Measurements from ENCODE around the gene KMT5C.

KMT5C gene

GRCh38 chr19:55377356-55378131, 37.9 kb downstream of the KMT5C start:
- 11 to 12% methylated on average over 43 of the region's 43 CpGs for WGBS, 2 experiments
- peaks cover 54% of the 10 kb centered on the region for H3K27me3 ChIP-seq (ENCODE audit: control insufficient read depth, insufficient read depth, low read length, poor library complexity, severe bottlenecking)
- H3K27ac ChIP-seq (ENCODE audit: insufficient read depth, low read depth, low read length, poor library complexity, severe bottlenecking) = no peak overlapping the region
- peak overlapping the region; percentile 8 for H3K4me3 ChIP-seq (ENCODE audit: insufficient read depth, low read depth, low read length)
- H3K9me3 ChIP-seq (ENCODE audit: control insufficient read depth, low read length) = no peaks in the 10 kb centered on the region
- peaks cover 47% of the 10 kb centered on the region for H3K4me1 ChIP-seq (ENCODE audit: control insufficient read depth, insufficient read depth, low read length)
- no peaks in the 10 kb centered on the region for H3K36me3 ChIP-seq (ENCODE audit: control insufficient read depth, insufficient read depth, low read length)

DNA sequence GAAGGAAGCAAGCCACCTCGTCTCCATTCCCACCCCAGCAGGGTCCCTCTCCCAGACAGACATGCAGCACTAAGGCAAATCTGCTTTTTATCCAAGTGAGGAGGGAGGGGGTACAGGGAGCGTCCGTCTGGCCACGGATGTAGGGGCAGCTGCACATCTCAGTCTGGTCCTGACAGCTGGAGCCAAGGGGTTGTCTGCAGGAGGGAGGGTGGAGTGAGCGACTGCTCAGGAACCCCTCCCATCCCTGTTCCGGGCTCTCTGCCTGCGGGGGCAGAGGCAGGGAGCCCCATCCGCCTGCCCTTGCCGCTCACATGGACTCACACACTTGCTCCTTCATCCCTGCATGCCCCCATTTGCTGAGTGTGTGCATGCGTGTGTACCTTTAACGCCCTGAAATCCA, 39.5 kb downstream of the KMT5C start:
- Histone ChIP-seq H3K36me3 (ENCODE audit: control insufficient read depth, insufficient read depth, low read length) (no peaks in the 10 kb centered on the region), H3K4me3 (ENCODE audit: insufficient read depth, low read depth, low read length) (no peak overlapping the region), H3K9me3 (ENCODE audit: control insufficient read depth, low read length) (no peaks in the 10 kb centered on the region), H3K4me1 (ENCODE audit: control insufficient read depth, insufficient read depth, low read length) (peaks cover 36% of the 10 kb centered on the region), H3K27ac (ENCODE audit: insufficient read depth, low read depth, low read length, poor library complexity, severe bottlenecking) (no peak overlapping the region), H3K27me3 (ENCODE audit: control insufficient read depth, insufficient read depth, low read length, poor library complexity, severe bottlenecking) (peaks cover 46% of the 10 kb centered on the region)
- WGBS, 2 experiments = 67 to 68% methylated on average over 11 of the region's 11 CpGs

- Histone ChIP-seq H3K27ac (ENCODE audit: insufficient read depth, low read depth, low read length, poor library complexity, severe bottlenecking) (no peak overlapping the region), H3K9me3 (ENCODE audit: control insufficient read depth, low read length) (no peaks in the 10 kb centered on the region), H3K4me3 (ENCODE audit: insufficient read depth, low read depth, low read length) (no peak overlapping the region), H3K36me3 (ENCODE audit: control insufficient read depth, insufficient read depth, low read length) (peaks cover 2% of the 10 kb centered on the region), H3K4me1 (ENCODE audit: control insufficient read depth, insufficient read depth, low read length) (peaks cover 26% of the 10 kb centered on the region), H3K27me3 (ENCODE audit: control insufficient read depth, insufficient read depth, low read length, poor library complexity, severe bottlenecking) (peaks cover 35% of the 10 kb centered on the region)
- WGBS, 2 experiments = 93 to 95% methylated on average over 5 of the region's 5 CpGs
Measured at GRCh38 chr19:55382013-55382412, 42.3 kb downstream of the KMT5C start.

DNA sequence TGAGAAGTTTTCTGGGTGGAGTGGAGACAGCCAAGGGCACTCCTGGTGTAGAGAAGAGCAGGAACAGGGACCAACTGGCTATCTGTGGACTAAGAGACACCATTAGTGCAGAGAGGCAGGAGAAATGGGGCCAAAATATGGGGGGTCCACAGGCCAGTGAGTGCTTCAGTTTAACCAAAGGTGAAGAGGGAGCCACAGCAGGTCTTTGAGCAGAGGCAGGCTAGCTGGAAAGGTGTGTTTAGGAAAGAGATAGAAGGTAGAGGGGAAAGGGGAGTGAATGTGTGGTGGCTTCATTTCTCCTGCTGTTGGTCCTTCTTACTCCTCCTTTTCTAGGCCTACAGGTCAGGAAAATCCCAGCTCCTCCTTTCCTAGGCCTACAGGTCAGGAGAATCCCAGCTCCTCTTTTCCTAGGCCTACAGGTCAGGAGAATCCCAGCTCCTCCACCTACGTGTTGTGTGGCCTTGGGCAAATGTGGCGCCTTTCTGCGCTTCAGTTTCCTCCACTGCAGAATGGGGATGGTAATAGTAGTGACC, 42.9 kb downstream of the KMT5C start:
- no peak overlapping the region for H3K4me3 ChIP-seq (ENCODE audit: insufficient read depth, low read depth, low read length)
- 98 to 100% methylated on average over 3 of the region's 3 CpGs for WGBS, 2 experiments

DNA sequence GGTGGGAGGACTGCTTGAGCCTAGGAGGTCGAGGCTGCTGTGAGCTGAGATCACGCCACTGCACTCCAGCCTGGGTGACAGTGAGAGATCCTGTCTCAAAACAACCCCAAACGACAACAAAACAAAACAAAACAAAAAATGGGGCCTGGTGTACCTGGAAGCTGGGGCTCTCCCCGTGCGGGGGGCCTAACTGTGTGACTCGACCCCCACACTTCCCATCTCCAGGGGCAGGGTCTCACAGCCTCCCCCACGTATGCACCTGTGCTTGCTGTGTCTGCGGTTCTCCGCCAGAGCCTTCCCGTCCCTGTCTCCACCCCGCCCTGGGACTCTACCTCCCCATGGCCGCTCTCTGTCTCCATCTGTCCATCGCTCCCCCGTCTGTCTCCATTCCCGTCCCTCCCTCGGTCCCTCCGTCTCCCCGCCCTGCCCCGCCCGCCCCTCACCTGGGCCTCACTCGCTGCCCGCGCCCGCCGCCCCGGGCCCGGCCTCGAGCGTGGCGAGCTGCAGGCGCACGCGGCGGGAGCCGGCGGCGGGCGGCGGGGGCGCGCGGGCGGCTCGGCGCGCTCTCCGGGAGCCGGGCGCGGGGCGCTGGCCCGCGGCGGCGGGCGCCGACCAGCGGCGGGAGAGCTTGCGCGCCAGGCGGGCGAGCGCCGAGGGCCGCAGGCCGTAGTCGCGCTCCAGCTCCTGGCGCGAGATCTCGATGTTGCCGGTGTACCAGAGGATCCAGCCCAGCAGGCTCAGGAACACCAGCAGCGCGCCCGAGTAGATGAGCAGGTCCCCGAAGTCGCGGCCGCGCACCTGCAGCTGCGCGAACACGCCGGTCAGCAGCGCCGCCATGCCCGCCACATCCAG, 43.8 kb downstream of the KMT5C start:
- 5% methylated on average over 88 of the region's 88 CpGs for WGBS, 2 experiments
- no peaks in the 10 kb centered on the region for H3K9me3 ChIP-seq (ENCODE audit: control insufficient read depth, low read length)
- H3K27me3 ChIP-seq (ENCODE audit: control insufficient read depth, insufficient read depth, low read length, poor library complexity, severe bottlenecking) = peaks cover 22% of the 10 kb centered on the region
- H3K27ac ChIP-seq (ENCODE audit: insufficient read depth, low read depth, low read length, poor library complexity, severe bottlenecking) = no peak overlapping the region
- H3K4me1 ChIP-seq (ENCODE audit: control insufficient read depth, insufficient read depth, low read length) = peaks cover 26% of the 10 kb centered on the region
- peak overlapping the region; percentile 43 for H3K4me3 ChIP-seq (ENCODE audit: insufficient read depth, low read depth, low read length)
- H3K36me3 ChIP-seq (ENCODE audit: control insufficient read depth, insufficient read depth, low read length) = peaks cover 17% of the 10 kb centered on the region

More for the DNA sequence above, 42.9 kb downstream of the KMT5C start:
- Histone ChIP-seq H3K4me1 (ENCODE audit: control insufficient read depth, insufficient read depth, low read length) (peaks cover 26% of the 10 kb centered on the region), H3K36me3 (ENCODE audit: control insufficient read depth, insufficient read depth, low read length) (peaks cover 7% of the 10 kb centered on the region), H3K9me3 (ENCODE audit: control insufficient read depth, low read length) (no peaks in the 10 kb centered on the region), H3K27me3 (ENCODE audit: control insufficient read depth, insufficient read depth, low read length, poor library complexity, severe bottlenecking) (peaks cover 31% of the 10 kb centered on the region), H3K27ac (ENCODE audit: insufficient read depth, low read depth, low read length, poor library complexity, severe bottlenecking) (no peak overlapping the region)

DNA sequence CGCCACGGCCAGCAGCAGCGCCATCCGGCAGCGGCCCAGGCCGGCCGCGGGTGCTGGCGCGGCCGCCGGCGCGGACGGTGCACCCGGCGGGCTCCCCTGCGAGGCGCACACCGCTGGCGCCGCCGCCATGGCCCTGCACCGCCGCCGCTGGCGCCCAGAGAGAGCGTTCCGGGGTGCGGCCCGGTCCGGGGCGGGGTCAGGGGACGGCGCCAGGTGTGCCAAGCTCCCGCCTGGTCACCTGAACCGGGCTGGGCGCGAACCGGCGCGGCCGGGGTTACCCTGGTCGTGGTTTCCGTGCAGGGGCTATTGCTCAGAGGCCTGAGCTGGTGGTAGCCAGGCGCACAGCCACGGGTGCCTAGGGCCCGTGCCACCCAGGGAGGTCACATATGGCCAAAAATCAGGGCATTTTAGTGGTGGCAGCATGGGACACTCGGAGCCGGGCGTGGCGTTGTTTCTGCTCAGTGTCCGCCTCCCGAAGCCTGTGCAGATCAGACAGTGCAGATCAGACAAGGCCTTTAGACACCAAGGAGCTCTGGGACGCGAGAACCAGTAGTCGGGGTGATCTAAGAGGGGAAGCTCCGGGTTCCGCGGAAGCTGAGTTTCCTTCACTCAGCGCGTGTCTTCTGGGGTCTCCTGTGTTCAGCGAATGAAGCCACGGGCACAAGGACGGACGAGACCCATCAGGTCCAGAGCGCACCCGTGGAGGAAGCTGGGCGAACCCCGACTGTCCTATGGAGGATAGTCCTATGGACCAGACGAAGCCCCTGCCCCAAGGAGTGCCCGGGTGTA, 44.6 kb downstream of the KMT5C start, which contains the start of gene TMEM238:
Gene TMEM238, minus strand, starts transcription at position 162 of the 789 bp plus-strand sequence. Its CDS starts 33 bp downstream, at position 129.
- peak within 1 kb of the TSS; percentile 31 for H3K27ac ChIP-seq (ENCODE audit: insufficient read depth, low read depth, low read length, poor library complexity, severe bottlenecking)
- H3K36me3 ChIP-seq (ENCODE audit: control insufficient read depth, insufficient read depth, low read length) = peaks cover 25% of the 10 kb centered on the region
- H3K9me3 ChIP-seq (ENCODE audit: control insufficient read depth, low read length) = no peaks in the 10 kb centered on the region
- H3K4me1 ChIP-seq (ENCODE audit: control insufficient read depth, insufficient read depth, low read length) = peaks cover 24% of the 10 kb centered on the region
- WGBS, 2 experiments = 35 to 38% methylated on average over 72 of the region's 72 CpGs
- H3K4me3 ChIP-seq (ENCODE audit: insufficient read depth, low read depth, low read length) = peak within 1 kb of the TSS; percentile 83
- H3K27me3 ChIP-seq (ENCODE audit: control insufficient read depth, insufficient read depth, low read length, poor library complexity, severe bottlenecking) = peaks cover 15% of the 10 kb centered on the region

- H3K27ac ChIP-seq (ENCODE audit: insufficient read depth, low read depth, low read length, poor library complexity, severe bottlenecking) = peak overlapping the region; percentile 68
- peaks cover 32% of the 10 kb centered on the region for H3K36me3 ChIP-seq (ENCODE audit: control insufficient read depth, insufficient read depth, low read length)
- H3K9me3 ChIP-seq (ENCODE audit: control insufficient read depth, low read length) = no peaks in the 10 kb centered on the region
- peaks cover 32% of the 10 kb centered on the region for H3K4me1 ChIP-seq (ENCODE audit: control insufficient read depth, insufficient read depth, low read length)
- WGBS, 2 experiments = 8% methylated on average over 34 of the region's 34 CpGs
- H3K27me3 ChIP-seq (ENCODE audit: control insufficient read depth, insufficient read depth, low read length, poor library complexity, severe bottlenecking) = peaks cover 12% of the 10 kb centered on the region
- peak overlapping the region; percentile 83 for H3K4me3 ChIP-seq (ENCODE audit: insufficient read depth, low read depth, low read length)
Measured at GRCh38 chr19:55384920-55385723, 45.4 kb downstream of the KMT5C start.

- Histone ChIP-seq H3K36me3 (ENCODE audit: control insufficient read depth, insufficient read depth, low read length) (peaks cover 32% of the 10 kb centered on the region), H3K4me1 (ENCODE audit: control insufficient read depth, insufficient read depth, low read length) (peaks cover 32% of the 10 kb centered on the region), H3K4me3 (ENCODE audit: insufficient read depth, low read depth, low read length) (peak within 1 kb of the TSS; percentile 83), H3K27ac (ENCODE audit: insufficient read depth, low read depth, low read length, poor library complexity, severe bottlenecking) (peak within 1 kb of the TSS; percentile 68), H3K27me3 (ENCODE audit: control insufficient read depth, insufficient read depth, low read length, poor library complexity, severe bottlenecking) (peaks cover 12% of the 10 kb centered on the region), H3K9me3 (ENCODE audit: control insufficient read depth, low read length) (no peaks in the 10 kb centered on the region)
- 0% methylated on average over 68 of the region's 68 CpGs for WGBS, 2 experiments
Measured at GRCh38 chr19:55385724-55386492, 46.2 kb downstream of the KMT5C start, which contains the start of gene RPL28. TSS of gene RPL28 (plus strand) at chr19:55385932. CDS start at chr19:55386358, 426 bp downstream.

Measured in ectodermal cell (in vitro differentiated cells).